Measurements from ENCODE around the gene TMEM181.

The TMEM181 gene

GRCh38 chr6:158567152-158567551 lies 7.3 kb downstream of the TMEM181 start:
- Mint-ChIP-seq H3K9me3 (no peaks in the 10 kb centered on the region), H3K4me1 (peaks cover 55% of the 10 kb centered on the region), H3K27ac (peak overlapping the region; percentile 46), H3K36me3 (ENCODE audit: low read depth) (peaks cover 4% of the 10 kb centered on the region), H3K4me3 (no peak overlapping the region), H3K27me3 (ENCODE audit: low read depth, poor library complexity) (no peaks in the 10 kb centered on the region)
- no peak for DNase-seq
- TF ChIP-seq, protein P1, sequence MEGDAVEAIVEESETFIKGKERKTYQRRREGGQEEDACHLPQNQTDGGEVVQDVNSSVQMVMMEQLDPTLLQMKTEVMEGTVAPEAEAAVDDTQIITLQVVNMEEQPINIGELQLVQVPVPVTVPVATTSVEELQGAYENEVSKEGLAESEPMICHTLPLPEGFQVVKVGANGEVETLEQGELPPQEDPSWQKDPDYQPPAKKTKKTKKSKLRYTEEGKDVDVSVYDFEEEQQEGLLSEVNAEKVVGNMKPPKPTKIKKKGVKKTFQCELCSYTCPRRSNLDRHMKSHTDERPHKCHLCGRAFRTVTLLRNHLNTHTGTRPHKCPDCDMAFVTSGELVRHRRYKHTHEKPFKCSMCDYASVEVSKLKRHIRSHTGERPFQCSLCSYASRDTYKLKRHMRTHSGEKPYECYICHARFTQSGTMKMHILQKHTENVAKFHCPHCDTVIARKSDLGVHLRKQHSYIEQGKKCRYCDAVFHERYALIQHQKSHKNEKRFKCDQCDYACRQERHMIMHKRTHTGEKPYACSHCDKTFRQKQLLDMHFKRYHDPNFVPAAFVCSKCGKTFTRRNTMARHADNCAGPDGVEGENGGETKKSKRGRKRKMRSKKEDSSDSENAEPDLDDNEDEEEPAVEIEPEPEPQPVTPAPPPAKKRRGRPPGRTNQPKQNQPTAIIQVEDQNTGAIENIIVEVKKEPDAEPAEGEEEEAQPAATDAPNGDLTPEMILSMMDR (IDR thresholded peaks at IDR 0.05): no peak

DNA sequence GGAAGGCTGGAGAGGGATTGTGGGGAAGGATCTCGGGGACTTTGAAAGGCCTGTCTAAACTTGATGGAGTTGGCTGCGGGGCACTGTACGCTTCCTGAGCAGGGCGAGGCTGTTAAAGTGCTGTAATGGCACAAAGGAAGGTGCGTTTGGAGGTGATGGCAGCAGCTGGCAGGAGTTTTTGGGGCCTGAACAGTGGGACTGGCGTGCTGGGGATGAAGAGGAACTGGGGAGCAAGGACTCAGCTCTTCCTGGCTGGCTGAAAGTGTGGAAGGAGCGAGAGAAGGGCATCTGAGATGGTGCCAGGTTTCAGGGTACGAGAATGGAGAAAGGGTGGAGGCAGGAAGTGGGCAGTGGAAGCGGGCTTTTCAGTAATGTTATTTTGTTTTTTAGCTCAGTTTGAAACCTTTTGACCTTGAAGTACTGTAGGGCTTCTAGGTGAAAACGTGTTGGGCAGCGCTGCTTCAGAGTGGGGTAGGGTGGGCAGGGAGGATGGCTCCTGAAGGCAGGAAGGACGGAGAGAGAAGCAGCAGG lies 8.0 kb downstream of the TMEM181 start:
- TF ChIP-seq, protein P1 (IDR thresholded peaks at IDR 0.05): no peak
- Mint-ChIP-seq H3K27me3 (ENCODE audit: low read depth, poor library complexity) (peaks cover 4% of the 10 kb centered on the region), H3K4me1 (peaks cover 55% of the 10 kb centered on the region), H3K9me3 (no peaks in the 10 kb centered on the region), H3K36me3 (ENCODE audit: low read depth) (peaks cover 9% of the 10 kb centered on the region), H3K4me3 (no peak overlapping the region), H3K27ac (peak overlapping the region; percentile 18)
- no peak for DNase-seq

DNA sequence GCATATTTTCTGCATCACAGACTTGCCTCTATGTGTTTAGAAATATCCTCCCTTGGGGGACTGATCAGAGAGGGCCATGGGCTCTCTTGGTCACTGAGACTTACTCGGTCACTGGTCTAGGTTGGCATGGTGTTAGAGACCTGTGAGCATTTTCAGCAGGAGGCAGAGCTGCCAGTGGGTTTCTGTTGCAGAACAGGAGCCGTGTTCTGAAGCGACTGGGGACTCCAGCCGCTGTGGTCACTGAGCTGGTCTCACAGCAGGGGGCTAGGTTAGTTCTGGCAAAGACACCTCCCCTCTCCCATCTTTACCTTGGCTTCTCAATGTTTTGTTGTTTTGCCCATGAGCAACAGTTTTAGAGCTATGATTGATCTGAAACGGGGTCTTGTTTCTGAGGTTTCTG lies 8.7 kb downstream of the TMEM181 start:
- no peak for DNase-seq
- H3K27me3 Mint-ChIP-seq (ENCODE audit: low read depth, poor library complexity): peaks cover 5% of the 10 kb centered on the region
- H3K4me3 Mint-ChIP-seq: no peak overlapping the region
- TF ChIP-seq, protein P1 (IDR thresholded peaks at IDR 0.05): no peak
- H3K4me1 Mint-ChIP-seq: peaks cover 61% of the 10 kb centered on the region
- H3K9me3 Mint-ChIP-seq: no peaks in the 10 kb centered on the region
- peaks cover 9% of the 10 kb centered on the region for H3K36me3 Mint-ChIP-seq (ENCODE audit: low read depth)
- H3K27ac Mint-ChIP-seq: peak overlapping the region; percentile 95

- H3K4me3 Mint-ChIP-seq: no peak overlapping the region
- H3K36me3 Mint-ChIP-seq (ENCODE audit: low read depth): peaks cover 9% of the 10 kb centered on the region
- no peak for DNase-seq
- peaks cover 5% of the 10 kb centered on the region for H3K27me3 Mint-ChIP-seq (ENCODE audit: low read depth, poor library complexity)
- TF ChIP-seq, protein P1 (IDR thresholded peaks at IDR 0.05): no peak
- peaks cover 63% of the 10 kb centered on the region for H3K4me1 Mint-ChIP-seq
- H3K9me3 Mint-ChIP-seq: no peaks in the 10 kb centered on the region
- peak overlapping the region; percentile 95 for H3K27ac Mint-ChIP-seq
Measured at GRCh38 chr6:158569036-158569435, 9.1 kb downstream of the TMEM181 start.

GRCh38 chr6:158570681-158570962 lies 10.7 kb downstream of the TMEM181 start:
- peaks cover 5% of the 10 kb centered on the region for H3K27me3 Mint-ChIP-seq (ENCODE audit: low read depth, poor library complexity)
- no peaks in the 10 kb centered on the region for H3K9me3 Mint-ChIP-seq
- peak overlapping the region; percentile 62 for H3K27ac Mint-ChIP-seq
- DNase-seq: no peak
- no peak overlapping the region for H3K4me3 Mint-ChIP-seq
- peaks cover 21% of the 10 kb centered on the region for H3K36me3 Mint-ChIP-seq (ENCODE audit: low read depth)
- peaks cover 50% of the 10 kb centered on the region for H3K4me1 Mint-ChIP-seq
- TF ChIP-seq, protein P1 (IDR thresholded peaks at IDR 0.05): no peak

- no peak overlapping the region for H3K4me3 Mint-ChIP-seq
Measured at GRCh38 chr6:158571826-158572652, 12.1 kb downstream of the TMEM181 start.

More at GRCh38 chr6:158571826-158572652, 12.1 kb downstream of the TMEM181 start:
- peaks cover 10% of the 10 kb centered on the region for H3K9me3 Mint-ChIP-seq
- peaks cover 35% of the 10 kb centered on the region for H3K36me3 Mint-ChIP-seq (ENCODE audit: low read depth)
- TF ChIP-seq, protein P1 (IDR thresholded peaks at IDR 0.05): no peak
- no peak for DNase-seq
- peaks cover 42% of the 10 kb centered on the region for H3K4me1 Mint-ChIP-seq
- peaks cover 5% of the 10 kb centered on the region for H3K27me3 Mint-ChIP-seq (ENCODE audit: low read depth, poor library complexity)
- no peak overlapping the region for H3K27ac Mint-ChIP-seq

Measured in nephron progenitor cell (in vitro differentiated cells).